Osteocyte (in vitro differentiated cells): ENCODE data around the gene SMIM44. TPM values are rescaled to one million over a fixed set of nuclear protein-coding genes. Genes with fewer than 3 reads are reported as not detected.
A peak's percentile ranks its signal among the peaks of the same experiment; 100 is the strongest.

ENCODE experiments used
- DNase-seq: peaks from one replicate; pipeline ENCODE4 v3.0.0; 2021; ENCODE audit warnings: mixed read lengths; ENCODE audit not compliant: unreplicated experiment; ENCODE audit errors: extremely low spot score
- H3K27ac Mint-ChIP-seq: one replicate; pipeline ENCODE4 v1.8.0; 2021; ENCODE audit warnings: mild to moderate bottlenecking, mixed read lengths; ENCODE audit not compliant: unreplicated experiment
- H3K27me3 Mint-ChIP-seq: one replicate; pipeline ENCODE4 v1.8.0; 2021; ENCODE audit warnings: mixed read lengths; ENCODE audit not compliant: unreplicated experiment
- H3K36me3 Mint-ChIP-seq: one replicate; pipeline ENCODE4 v1.8.0; 2021; ENCODE audit warnings: mixed read lengths; ENCODE audit not compliant: unreplicated experiment
- H3K4me1 Mint-ChIP-seq: one replicate; pipeline ENCODE4 v1.8.0; 2021; ENCODE audit warnings: mixed read lengths; ENCODE audit not compliant: unreplicated experiment
- H3K4me3 Mint-ChIP-seq: one replicate; pipeline ENCODE4 v1.8.0; 2021; ENCODE audit warnings: mild to moderate bottlenecking, moderate library complexity, mixed read lengths; ENCODE audit not compliant: unreplicated experiment
- H3K9me3 Mint-ChIP-seq: one replicate; pipeline ENCODE4 v1.8.0; 2021; ENCODE audit warnings: mixed read lengths; ENCODE audit not compliant: unreplicated experiment
- total RNA-seq: library from RNA; stranded (reverse); gene quantifications from 2 replicates; pipeline ENCODE4 v1.2.1, GENCODE V29; 2021
- TF ChIP-seq, protein P1 (sequence below): fragments of 200-600 bp; sonication (generic); IDR thresholded peaks from 2 replicates; pipeline ENCODE4 v1.5.0; 2021; ENCODE audit warnings: antibody characterized with exemption, mild to moderate bottlenecking, moderate library complexity

SMIM44 gene
- total RNA-seq, 1 donor from 2014 or later, result not detected

DNA sequence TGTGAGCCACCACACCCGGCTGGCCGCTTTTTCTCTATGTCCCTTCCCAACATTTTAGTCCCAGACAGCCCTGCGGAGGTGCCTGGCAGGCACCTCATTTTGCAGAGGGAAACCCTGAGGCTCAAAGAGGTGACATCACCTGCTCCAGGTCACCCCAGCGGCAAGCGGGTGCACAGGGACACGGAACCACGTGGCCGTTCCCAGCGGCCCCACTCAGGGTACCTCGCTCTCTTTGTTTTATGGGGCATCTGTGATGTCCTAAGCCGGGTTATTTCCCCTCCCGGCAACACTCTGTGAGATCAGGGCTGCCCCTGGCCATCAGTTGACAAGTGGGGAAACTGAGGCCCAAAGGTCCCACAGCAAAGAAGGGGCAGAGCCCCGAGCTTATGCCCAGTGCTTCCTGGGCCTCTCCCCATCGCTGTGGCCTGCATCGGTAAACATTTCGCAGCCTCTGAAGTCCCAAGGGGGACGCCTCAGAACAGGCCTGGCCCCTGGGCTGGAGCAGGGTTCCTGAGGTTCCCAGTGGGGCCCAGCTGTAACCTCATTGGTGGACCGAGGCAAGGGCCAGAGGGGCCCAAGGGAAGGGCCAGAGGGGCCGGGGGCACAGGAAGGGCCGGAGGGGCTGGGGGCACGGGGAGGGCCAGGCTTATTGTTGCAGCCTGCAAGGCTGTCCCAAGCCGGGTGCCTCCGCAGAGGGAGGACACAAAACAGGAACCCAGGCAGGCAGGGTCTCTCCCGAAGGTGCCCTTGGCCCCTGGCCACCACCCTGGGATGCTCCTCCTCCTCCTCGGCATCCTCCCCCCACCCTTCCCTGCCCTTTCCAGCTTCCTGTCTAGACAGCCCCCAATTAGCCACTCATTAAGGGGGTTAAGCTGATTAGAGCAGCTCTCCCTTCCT lies 41.9 kb downstream of the SMIM44 start:
- no peaks in the 10 kb centered on the region for H3K9me3 Mint-ChIP-seq
- H3K4me3 Mint-ChIP-seq, result no peak overlapping the region
- no peak for DNase-seq
- TF ChIP-seq, protein P1, sequence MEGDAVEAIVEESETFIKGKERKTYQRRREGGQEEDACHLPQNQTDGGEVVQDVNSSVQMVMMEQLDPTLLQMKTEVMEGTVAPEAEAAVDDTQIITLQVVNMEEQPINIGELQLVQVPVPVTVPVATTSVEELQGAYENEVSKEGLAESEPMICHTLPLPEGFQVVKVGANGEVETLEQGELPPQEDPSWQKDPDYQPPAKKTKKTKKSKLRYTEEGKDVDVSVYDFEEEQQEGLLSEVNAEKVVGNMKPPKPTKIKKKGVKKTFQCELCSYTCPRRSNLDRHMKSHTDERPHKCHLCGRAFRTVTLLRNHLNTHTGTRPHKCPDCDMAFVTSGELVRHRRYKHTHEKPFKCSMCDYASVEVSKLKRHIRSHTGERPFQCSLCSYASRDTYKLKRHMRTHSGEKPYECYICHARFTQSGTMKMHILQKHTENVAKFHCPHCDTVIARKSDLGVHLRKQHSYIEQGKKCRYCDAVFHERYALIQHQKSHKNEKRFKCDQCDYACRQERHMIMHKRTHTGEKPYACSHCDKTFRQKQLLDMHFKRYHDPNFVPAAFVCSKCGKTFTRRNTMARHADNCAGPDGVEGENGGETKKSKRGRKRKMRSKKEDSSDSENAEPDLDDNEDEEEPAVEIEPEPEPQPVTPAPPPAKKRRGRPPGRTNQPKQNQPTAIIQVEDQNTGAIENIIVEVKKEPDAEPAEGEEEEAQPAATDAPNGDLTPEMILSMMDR, result no peak
- peaks cover 22% of the 10 kb centered on the region for H3K4me1 Mint-ChIP-seq
- H3K27ac Mint-ChIP-seq, result peak overlapping the region; percentile 27
- peaks cover 8% of the 10 kb centered on the region for H3K36me3 Mint-ChIP-seq
- H3K27me3 Mint-ChIP-seq, result no peaks in the 10 kb centered on the region

DNA sequence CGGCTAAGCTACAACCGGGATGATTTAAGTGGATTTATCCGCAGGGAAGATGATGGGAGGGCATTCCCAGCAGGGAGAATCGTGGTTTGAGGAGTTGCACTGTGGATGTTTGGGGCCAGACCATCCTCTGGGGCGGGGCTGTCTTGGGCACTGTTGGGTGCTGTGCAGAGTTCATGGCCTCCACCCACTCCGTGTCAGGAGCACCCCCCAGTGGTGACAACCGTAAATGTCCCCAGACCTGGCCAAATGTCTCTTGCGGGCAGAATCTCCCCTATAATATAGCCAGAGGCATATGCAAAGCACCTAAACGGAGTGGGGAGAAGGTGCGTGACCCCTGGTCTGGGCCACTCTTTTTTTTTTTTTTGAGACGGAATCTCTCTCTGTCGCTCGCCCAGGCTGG lies 43.2 kb downstream of the SMIM44 start:
- TF ChIP-seq, protein P1, result peak; percentile 41
- Mint-ChIP-seq H3K27ac (no peak overlapping the region), H3K36me3 (peaks cover 7% of the 10 kb centered on the region), H3K4me1 (peaks cover 29% of the 10 kb centered on the region), H3K4me3 (no peak overlapping the region), H3K27me3 (no peaks in the 10 kb centered on the region), H3K9me3 (no peaks in the 10 kb centered on the region)
- DNase-seq, result no peak

DNA sequence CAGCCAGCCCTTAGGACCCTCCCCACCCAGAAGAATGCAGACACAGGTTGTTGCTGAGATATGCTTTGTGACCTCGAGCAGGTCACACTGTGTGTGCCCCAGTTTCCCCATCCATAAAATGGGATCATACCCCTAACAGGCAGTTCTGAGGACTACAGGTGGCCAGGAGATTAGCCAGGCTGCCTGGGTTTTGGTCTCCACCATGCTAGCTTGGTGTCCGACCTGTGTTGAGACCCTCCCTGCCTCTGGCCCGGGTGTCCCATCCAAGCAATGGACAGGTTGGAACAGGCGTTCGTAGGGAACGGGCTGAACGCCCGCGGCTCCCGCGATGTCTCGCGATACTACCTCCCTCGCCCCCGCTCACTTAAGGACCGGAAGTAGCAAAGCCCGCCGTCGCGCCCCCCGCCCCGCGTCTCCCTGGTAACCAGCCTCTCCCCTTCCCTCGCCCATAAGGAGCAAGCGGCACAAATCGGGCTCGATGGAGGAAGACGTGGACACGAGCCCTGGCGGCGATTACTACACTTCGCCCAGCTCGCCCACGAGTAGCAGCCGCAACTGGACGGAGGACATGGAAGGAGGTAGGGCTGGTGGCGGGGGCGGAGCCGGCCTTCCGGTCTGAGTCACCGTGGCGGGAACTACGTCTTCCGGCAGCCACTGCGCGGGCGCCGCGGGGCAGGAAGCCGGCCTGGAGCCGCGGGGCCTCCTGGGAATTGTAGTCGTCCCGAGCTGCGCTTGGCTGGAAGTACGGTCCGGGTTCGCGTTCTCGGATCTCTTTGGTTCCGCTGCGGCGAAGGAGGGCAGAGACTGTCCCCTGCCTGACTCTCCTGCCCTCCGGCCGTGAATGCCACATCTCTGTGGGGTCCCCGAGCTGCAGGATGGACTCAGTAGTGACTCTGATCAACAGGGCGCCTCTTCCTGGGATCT lies 48.3 kb downstream of the SMIM44 start:
- Mint-ChIP-seq H3K36me3 (peaks cover 14% of the 10 kb centered on the region), H3K27me3 (no peaks in the 10 kb centered on the region), H3K4me1 (peaks cover 14% of the 10 kb centered on the region), H3K9me3 (no peaks in the 10 kb centered on the region), H3K27ac (peak overlapping the region; percentile 100), H3K4me3 (peak overlapping the region; percentile 95)
- TF ChIP-seq, protein P1, result no peak
- DNase-seq, result peak; percentile 99

DNA sequence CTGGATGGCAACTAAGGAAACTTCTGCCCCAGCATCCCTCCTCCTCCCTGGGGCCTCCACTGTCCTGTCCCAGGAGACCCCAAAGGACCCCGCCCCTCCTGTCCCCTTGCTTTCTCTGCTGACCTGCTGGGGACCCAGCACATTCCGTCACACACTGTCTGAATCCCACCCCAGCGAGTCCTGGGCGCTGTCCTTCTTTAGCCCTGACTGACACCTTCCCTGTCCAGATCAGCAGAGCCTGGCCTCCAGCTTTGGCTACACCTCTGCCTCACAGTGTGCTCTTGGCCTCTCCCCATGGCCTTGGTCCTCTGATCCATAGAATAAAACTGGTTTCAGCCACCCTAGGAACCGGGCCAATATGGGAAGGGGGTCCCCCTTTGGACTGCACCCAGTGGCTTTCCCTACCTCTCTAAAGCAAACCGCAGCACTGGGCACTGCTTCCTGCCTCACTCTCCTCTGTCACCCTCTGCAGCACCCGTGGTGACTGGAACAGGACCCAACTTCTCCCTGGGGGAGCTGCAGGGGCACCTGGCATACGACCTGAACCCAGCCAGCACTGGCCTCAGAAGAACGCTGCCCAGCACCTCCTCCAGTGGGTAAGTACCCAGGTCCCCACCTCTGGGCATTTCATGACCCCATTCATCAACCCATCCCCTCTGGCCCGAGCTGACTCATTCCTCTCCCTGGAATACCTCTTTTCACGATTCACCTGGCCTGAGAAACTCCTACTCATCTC lies 49.3 kb downstream of the SMIM44 start:
- Mint-ChIP-seq H3K36me3 (peaks cover 12% of the 10 kb centered on the region), H3K27ac (peak overlapping the region; percentile 100), H3K27me3 (no peaks in the 10 kb centered on the region), H3K4me3 (peak overlapping the region; percentile 95), H3K9me3 (no peaks in the 10 kb centered on the region), H3K4me1 (peaks cover 16% of the 10 kb centered on the region)
- TF ChIP-seq, protein P1, result no peak
- DNase-seq, result no peak
